Measurements from ENCODE around the gene RPL13. TPM values are rescaled to one million over a fixed set of nuclear protein-coding genes. Genes with fewer than 3 reads are reported as not detected.

Gene RPL13
- total and polyA plus RNA-seq, 3 donors from 2014 or later = 1,947 to 3,862 (median 1,952) TPM

- H3K27me3 ChIP-seq = no peaks in the 10 kb centered on the region
- TF ChIP-seq POLR2A (IDR thresholded peaks at IDR 0.05) = no peak
- TF ChIP-seq CTCF (IDR thresholded peaks at IDR 0.05) = no peak
- H3K27ac ChIP-seq = no peak overlapping the region
- no peak for DNase-seq
- H3K4me1 ChIP-seq = no peaks in the 10 kb centered on the region
- intact Hi-C loops (cut with DNase I; ENCODE audit: low total_unique reads) = no loop called here
- no peaks in the 10 kb centered on the region for H3K36me3 ChIP-seq (ENCODE audit: low read depth, missing control alignments)
- no peak overlapping the region for H3K4me3 ChIP-seq
- WGBS, 2 donors = 87 to 95% methylated on average over 15 to 16 of the region's 16 CpGs
- H3K9me3 ChIP-seq = no peaks in the 10 kb centered on the region
Observed at GRCh38 chr16:89529097-89529496, 31.4 kb upstream of the RPL13 start.

GRCh38 chr16:89530401-89531381, 29.8 kb upstream of the RPL13 start:
- Histone ChIP-seq H3K36me3 (ENCODE audit: low read depth, missing control alignments) (no peaks in the 10 kb centered on the region), H3K27me3 (no peaks in the 10 kb centered on the region), H3K4me1 (no peaks in the 10 kb centered on the region), H3K4me3 (no peak overlapping the region), H3K9me3 (no peaks in the 10 kb centered on the region), H3K27ac (no peak overlapping the region)
- WGBS, 2 donors = 92 to 93% methylated on average over 34 to 37 of the region's 37 CpGs
- no peak for TF ChIP-seq CTCF (IDR thresholded peaks at IDR 0.05)
- no peak for TF ChIP-seq POLR2A (IDR thresholded peaks at IDR 0.05)
- intact Hi-C loops (cut with DNase I; ENCODE audit: low total_unique reads) = no loop called here
- no peak for DNase-seq

GRCh38 chr16:89531821-89532526, 28.5 kb upstream of the RPL13 start:
- TF ChIP-seq CTCF (IDR thresholded peaks at IDR 0.05) (no peak), POLR2A (IDR thresholded peaks at IDR 0.05) (no peak)
- intact Hi-C loops (cut with DNase I; ENCODE audit: low total_unique reads) = no loop called here
- no peaks in the 10 kb centered on the region for H3K4me1 ChIP-seq
- DNase-seq = no peak
- no peak overlapping the region for H3K4me3 ChIP-seq
- H3K27me3 ChIP-seq = no peaks in the 10 kb centered on the region
- no peaks in the 10 kb centered on the region for H3K36me3 ChIP-seq (ENCODE audit: low read depth, missing control alignments)
- no peak overlapping the region for H3K27ac ChIP-seq
- no peaks in the 10 kb centered on the region for H3K9me3 ChIP-seq
- 93 to 96% methylated on average over 23 to 31 of the region's 31 CpGs for WGBS, 2 donors

- Histone ChIP-seq H3K4me3 (no peak overlapping the region), H3K36me3 (ENCODE audit: low read depth, missing control alignments) (no peaks in the 10 kb centered on the region), H3K4me1 (no peaks in the 10 kb centered on the region), H3K9me3 (no peaks in the 10 kb centered on the region), H3K27me3 (no peaks in the 10 kb centered on the region), H3K27ac (no peak overlapping the region)
- 66 to 72% methylated on average over 7 to 11 of the region's 11 CpGs for WGBS, 2 donors
- no peak for TF ChIP-seq POLR2A (IDR thresholded peaks at IDR 0.05)
- no peak for TF ChIP-seq CTCF (IDR thresholded peaks at IDR 0.05)
- intact Hi-C loops (cut with DNase I; ENCODE audit: low total_unique reads) = no loop called here
- DNase-seq = no peak
Observed at GRCh38 chr16:89534252-89534756, 26.2 kb upstream of the RPL13 start.
